GM18873 (cell line): ENCODE results near the gene RRAGB.
"Not testable (repeated sequence)": the region's sequence is repeated elsewhere in the genome, so short reads cannot be mapped to it uniquely, and the experiment has no call there.

ENCODE experiments used
- ATAC-seq: cut with Tn5 transposase; IDR thresholded peaks from one replicate; pipeline ENCODE4 v1.9.1; 2021; ENCODE audit warnings: mild to moderate bottlenecking, moderate library complexity, moderate number of reproducible peaks; ENCODE audit not compliant: unreplicated experiment, low FRiP score

RRAGB gene, protein sequence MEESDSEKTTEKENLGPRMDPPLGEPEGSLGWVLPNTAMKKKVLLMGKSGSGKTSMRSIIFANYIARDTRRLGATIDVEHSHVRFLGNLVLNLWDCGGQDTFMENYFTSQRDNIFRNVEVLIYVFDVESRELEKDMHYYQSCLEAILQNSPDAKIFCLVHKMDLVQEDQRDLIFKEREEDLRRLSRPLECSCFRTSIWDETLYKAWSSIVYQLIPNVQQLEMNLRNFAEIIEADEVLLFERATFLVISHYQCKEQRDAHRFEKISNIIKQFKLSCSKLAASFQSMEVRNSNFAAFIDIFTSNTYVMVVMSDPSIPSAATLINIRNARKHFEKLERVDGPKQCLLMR

DNA sequence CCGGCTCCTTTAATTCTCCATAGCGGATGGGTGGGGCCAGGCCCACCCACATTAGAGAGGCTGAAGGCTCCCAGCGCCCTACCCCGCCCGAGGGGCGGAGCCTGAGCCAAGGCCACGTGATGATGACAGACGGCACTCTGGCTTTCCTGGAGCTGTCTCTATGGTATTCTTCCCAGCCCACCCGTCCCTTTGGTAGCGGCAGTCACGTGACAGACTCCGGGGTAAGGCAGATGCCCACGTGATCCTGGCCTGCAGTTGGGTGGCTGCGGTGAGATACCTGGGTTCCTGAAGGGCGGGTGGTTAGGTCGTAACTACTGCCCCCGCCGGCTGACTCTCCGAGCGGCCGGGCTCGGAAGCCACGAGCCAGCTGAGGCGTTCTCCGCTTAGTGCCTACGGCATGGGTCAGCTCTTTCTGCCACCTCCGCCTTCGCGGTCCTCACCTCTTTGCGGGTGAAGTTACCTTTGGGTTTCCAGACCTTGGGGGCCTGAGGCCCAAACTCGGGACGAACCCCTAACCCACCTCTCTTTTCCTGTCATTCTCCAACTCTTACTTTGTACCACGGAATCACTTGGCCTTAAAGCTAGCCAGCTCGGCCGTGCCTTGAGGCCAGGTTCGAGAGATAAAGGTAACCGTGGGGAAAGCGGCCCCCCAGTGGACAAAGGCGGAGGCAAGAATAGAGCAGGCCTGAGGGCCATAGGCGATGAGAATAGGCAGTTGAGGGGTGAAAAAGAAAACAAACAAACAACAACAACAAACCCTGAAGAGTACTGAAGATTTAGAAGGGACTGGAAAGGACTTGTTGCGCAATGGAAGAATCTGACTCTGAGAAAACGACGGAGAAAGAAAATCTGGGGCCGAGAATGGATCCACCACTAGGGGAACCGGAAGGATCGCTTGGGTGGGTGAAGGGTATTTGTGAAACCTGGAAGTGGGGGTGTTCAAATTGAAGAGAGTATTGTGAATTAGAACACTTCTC is at the start of gene RRAGB:
Gene RRAGB, plus strand, starts transcription at position 229 of the 977 bp plus-strand sequence. Its CDS starts 579 bp downstream, at position 808.
- ATAC-seq: peak; percentile 88

DNA sequence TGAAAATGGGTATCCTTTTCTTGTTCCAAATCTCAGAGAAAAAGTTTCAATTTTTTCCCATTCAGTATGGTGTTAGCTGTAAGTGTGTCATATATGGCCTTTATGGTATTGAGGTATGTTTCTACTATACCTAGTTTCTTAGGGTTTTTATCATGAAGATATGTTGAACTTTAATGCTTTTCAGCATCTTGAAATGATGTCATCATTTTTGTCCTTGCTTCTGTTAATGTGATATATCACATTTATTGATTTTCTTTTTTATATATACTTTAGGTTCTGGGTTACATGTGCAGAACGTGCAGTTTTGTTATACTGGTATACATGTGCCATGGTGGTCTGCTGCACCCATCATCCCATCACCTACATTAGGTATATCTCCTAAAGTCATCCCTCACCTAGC is 49.5 kb upstream of the RRAGB start:
- no peak for ATAC-seq

DNA sequence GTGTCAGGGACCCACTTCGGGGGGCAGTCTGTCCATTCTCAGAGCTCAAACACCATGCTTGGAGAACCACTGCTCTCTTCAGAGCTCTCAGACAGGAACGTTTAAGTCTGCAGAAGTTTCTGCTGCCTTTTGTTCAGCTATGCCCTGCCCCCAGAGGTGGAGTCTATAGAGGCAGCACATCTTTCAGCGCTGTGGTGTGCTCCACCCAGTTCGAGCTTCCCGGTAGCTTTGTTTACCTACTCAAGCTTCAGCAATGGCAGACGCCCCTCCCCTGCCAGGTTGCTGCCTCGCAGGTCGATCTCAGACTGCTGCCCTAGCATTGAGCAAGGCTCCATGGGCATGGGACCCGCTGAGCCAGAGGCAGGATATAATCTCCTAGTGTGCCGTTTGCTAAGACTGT is 29.0 kb upstream of the RRAGB start:
- not testable (repeated sequence) for ATAC-seq

DNA sequence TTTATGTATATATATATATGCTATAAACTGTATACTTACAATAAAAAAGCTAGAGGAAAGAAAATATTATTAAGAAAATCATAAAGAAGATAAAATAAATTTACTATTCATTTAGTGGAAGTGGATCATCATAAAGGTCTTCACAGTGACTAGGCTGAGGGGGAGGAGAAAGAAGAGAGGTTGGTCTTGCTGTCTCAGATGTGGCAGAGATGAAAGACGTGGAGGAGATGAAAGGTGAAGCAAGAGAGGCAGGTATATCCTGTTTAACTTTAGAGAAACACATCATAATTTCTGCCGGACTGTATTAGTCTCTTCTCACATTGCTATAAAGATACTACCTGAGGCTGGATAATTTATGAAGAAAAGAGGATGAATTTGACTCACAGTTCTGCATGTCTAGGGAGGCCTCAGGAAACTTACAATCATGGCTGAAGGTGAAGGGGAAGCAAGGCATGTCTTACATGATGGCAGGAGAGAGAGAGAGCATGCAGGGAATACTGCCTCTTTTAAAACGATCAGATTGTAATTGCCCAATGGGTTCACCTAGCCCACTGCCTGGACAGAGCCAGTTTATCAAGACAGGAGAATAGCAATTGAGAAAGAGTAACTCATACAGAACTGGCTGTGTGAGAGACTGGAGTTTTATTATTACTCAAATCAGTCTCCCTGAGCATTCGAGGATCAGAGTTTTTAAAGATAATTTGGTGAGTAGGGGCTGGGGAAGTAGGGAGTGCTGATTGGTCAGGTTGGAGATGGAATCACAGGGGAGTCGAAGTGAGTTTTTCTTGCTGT is 22.1 kb upstream of the RRAGB start:
- no peak for ATAC-seq

DNA sequence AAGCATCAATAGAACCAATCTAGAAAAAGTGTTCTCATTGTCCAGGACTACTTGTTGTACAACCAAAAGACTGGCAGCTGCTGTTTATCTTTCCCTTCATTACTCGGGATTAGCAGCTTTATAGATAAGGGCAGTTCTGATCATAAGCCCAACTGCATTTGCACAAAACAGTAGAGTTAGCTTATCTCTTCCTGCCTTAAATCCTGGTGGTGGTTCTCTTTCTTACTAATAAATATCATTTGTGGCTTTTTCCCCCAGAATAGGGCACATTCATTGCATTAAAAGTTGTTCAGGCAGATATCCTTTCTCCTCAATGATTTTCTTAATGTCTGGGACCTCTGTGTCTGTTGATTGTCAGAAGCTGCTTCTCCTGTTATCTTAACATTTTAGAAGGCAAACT is 20.2 kb upstream of the RRAGB start:
- ATAC-seq: no peak

DNA sequence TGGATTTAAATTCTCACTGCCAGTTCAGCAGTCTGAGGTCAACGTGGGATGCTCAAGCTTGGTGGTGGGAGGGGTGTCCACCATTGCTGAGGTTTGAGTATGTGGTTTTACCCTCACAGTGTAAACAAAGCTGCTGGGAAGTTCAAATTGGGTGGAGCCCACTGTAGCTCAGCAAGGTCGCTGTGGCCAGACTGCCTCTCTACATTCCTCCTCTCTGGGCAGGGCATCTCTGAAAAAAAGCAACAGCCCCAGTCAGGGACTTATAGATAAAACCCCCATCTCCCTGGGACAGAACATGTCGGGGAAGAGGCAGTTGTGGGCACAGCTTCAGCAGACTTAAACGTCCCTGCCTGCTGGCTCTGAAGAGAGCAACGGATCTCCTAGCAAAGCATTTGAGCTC is 14.9 kb upstream of the RRAGB start:
- no peak for ATAC-seq

DNA sequence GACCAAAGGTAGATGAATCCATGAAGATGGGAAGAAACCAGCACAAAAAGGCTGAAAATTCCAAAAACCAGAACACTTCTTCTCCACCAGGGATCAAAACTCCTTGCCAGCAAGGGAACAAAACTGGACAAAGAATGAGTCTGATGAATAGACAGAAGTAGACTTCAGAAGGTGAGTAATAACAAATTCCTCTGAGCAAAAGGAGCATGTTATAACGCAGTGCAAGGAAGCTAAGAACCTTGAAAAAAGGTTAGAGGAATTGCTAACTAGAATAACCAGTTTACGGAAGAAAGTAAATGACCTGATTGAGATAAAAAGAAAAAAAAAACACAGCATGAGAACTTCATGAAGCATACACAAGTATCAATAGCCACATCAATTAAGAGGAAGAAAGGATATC is 14.1 kb upstream of the RRAGB start:
- not testable (repeated sequence) for ATAC-seq

DNA sequence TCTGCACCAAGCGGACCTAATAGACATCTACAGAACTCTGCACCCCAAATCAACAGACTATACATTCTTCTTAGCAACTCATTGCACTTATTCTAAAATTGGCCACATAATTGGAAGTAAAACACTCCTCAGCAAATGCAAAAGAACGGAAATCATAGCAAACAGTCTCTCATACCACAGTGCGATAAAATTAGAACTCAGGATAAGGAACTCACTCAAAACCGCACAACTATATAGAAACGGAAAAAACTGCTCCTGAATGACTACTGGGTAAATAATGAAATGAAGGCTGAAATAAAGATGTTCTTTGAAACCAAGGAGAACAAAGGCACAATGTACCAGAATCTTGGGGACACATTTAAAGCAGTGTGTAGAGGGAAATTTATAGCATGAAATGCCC is 12.5 kb upstream of the RRAGB start:
- not testable (repeated sequence) for ATAC-seq

DNA sequence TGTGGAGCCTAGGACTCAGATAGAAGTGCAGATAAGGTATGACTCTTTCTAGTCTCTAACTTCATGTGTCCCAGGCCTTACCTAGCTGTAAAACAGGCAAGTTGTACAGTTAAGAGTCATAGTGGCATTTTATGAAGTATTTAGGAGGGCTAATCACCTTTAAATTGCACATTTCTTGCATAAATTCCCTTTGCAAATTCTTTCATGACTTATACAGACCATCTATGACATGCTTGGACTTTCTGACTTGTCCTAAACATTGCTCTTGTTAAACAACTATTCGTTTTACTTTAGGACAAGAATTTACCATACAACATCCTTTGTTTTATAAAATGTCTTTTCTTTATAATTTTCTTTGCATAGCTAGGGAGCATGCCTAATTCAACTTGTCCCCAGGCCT is 7.8 kb upstream of the RRAGB start:
- no peak for ATAC-seq

DNA sequence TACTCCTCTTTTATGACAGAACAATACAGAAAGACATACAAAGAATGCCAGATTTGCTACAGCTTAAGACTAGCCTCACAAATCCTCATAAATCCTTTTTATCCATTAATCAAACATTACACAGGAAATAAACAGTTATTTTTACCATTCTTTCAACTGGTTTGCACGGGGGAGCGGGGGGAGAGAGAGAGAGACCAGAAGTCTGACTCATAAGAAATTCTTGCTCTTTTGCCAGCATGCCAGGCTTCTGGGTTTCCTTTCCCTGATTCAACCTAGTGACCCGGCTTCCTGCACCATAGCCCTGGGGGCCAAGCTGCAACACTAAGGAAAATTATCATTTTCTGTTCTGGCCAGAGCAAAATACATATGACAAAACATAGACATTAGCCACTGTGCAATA is 6.8 kb upstream of the RRAGB start:
- no peak for ATAC-seq

DNA sequence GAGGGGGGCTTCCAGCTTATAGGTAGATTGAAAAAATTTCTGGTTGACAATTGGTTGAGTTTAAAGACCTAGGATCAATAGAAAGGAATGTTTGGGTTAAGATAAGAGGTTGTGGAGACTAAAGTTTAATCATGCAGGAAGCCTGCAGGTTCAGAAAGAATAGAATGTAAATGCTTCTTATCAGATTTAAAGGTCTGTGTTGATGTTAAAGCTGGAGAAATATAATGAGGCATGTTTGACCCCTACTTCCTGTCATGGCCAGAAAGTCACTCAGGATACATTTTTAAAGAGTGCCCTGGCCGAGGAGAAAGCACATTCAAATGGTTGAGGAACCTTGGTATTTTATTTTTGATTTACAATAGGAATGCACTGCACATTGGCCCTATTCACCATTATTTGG is 3.9 kb upstream of the RRAGB start:
- no peak for ATAC-seq

DNA sequence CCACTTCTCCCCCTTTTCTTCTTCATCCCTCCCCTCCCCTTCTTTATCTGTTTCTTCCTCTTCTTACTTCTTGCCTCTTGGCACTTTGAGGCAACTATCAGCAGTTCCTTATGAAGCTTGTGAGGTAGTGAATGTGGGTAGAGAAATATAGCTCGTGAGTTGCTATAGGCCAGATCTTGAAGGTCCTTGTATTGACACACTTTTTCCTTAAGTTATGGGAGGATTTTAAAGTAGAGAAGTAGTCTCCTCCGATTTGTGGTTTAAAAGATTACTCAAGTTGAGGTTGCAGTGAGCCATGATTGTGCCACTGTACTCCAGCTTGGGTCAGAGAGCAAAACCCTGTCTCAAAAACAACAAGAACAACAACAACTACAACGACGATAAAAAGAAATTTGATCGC is 3.4 kb upstream of the RRAGB start:
- ATAC-seq: no peak

DNA sequence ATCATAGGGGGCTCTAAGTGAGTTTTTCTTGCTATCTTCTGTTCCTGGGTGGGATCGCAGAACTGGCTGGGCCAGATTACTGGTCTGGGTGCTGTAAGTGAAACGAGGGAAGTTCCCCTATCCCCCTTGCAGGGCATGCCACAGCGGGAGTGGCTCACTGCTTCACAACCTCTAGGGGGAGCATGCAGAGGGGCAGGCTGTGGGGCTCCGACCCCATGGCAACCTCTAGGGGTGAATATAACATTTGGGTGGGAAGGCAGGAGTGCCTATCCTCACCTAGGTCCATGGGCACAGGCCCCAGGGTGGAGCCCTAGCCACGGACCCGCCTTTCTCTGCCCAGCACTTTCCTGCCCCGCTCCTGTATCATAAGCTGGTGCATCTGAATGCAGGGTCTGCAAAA is 1.7 kb upstream of the RRAGB start:
- ATAC-seq: no peak

DNA sequence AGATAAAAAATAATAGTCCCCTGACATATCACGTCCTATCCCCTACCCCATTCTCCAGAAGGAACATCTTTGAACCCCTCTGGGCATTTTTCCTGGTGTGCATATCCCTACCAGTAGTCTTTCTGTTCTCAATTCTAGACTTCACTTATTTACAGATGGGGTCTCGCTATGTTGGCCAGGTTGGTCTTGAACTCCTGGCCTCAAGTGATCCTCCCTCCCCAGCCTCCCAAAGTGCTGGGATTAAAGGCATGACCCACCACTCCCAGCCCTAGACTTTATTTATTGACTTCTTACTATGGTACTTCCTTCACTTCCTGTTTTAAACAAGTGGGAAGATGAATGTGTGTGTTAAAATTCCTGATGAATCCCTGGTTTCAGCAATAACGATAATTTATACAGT is 612 bp upstream of the RRAGB start:
- no peak for ATAC-seq

DNA sequence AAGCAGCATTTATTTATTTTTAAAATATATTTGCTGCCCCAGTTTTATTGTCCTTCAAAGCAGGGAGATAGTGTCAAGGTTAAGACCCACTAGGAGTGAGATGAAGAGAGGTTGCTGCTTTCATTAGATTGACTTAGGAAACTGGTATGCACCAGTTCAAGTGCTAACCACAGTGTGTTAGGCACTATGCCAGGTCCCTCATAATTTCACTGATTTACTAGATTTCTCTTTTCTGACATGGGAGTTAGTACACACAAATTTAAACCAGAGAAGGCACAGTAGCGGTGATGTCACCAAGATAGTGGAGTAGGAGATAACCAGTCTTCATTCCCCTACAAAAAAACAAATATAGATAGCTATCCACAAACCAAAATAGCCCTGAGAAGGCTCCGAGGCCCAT is 14.3 kb downstream of the RRAGB start:
- ATAC-seq: no peak

DNA sequence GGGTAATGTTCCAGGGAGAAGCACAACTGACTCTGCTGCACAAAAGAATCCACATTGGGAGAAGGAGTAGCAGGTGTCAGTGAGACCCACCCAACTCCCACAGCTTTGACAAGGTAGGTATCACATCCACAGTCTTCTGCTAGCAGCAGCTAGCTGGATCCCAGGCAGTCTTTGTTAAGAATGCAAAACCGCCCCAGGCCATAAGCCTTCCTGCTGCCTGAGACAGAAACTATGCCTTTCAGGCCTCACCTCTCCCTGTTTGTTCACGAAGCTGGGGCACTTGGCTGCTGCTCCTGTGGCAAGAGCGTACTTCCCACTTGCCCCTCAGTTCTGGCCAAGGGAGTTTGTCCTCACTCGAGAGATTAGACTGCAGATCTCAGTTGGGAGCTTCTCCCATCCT is 21.4 kb downstream of the RRAGB start:
- no peak for ATAC-seq

DNA sequence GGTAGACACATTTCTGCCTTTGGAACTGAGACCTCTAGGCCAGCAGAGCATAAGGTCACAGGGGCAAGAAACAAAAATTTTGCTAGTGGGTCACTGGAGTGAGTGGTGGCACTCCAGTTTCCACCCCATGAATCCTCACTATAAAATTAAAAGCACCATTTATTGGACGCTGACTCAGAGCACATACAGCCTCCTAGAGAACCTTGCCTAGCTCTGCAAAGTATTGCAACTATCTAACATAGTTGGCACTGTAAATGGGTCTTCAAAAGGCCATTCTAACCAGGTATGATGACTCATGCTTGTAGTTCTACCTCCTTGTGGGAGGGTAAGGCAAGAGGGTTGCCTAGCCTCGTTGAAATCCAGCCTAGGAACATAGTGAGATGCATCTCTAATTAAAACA is 25.1 kb downstream of the RRAGB start:
- no peak for ATAC-seq

DNA sequence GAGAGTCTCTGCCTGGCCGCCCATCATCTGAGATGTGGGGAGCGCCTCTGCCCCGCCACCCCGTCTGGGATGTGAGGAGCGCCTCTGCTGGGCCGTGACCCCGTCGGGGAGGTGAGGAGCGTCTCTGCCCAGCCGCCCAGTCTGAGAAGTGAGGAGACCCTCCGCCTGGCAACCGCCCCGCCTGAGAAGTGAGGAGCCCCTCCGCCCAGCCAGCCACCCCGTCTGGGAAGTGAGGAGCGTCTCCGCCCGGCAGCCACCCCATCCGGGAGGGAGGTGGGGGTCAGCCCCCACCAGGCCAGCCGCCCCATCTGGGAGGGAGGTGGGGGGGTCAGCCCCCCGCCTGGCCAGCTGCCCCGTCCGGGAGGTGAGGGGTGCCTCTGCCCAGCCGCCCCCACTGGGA is 30.9 kb downstream of the RRAGB start:
- ATAC-seq: not testable (repeated sequence)

DNA sequence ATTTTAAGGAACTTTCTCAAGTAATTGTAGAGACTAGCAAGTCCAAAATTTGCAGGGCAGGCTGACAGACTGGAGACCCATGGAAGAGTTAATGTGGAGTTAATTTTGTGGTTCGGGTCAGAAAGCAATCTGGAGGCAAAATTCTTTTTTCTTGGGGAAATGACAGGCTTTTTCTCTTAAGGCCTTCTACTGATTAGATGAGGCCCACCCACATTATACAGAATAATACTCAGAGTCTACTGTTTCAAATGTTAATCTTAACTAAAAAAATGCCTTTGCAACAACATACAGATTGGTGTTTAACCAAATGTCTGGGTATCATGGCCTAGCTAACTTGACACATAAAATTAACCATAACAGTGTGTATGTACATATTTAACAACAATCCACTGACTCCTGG is 32.7 kb downstream of the RRAGB start:
- ATAC-seq: no peak

DNA sequence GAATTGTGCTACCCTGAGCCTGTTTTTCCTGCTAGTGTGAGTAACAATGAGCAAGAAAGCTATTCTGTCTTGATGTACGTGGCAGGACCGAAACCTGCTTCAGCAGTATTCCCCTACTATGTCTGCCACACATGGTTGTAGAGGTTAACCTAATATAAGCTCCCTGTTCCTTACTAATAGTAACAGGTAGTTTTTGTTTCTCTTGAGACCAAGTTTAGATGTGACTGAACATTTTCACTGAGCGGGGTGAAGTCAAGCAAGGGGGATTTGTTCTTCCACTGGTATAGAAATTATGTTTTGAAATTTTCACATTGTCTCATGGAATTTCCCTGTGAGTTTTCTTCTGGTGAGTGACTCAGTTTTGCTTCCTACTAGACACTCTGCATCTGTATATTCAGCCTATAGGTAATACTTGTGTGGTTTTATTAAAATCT is 37.3 kb downstream of the RRAGB start:
- ATAC-seq: peak; percentile 90

DNA sequence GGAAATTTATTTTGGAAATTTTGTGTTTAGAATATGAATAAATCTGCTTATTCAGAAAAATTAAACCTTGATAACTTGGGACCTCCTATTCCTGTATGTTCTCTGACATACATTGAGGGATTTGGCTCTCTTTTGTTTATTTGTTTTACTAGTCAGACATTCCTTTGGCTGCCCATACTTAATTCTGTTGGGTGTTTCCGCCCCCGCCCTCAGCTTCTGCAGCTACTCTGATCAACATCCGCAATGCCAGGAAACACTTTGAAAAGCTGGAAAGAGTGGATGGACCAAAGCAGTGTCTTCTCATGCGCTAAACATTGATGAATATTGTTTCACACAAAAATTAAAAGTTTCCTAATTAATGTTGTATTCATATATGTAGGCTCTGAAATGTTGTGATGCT is 40.5 kb downstream of the RRAGB start:
- no peak for ATAC-seq
